Measurements from ENCODE around the gene TTC9B. TPM values are rescaled to one million over a fixed set of nuclear protein-coding genes. Genes with fewer than 3 reads are reported as not detected.

The TTC9B gene
- total and polyA plus RNA-seq, 2 experiments from 2014 or later: 0.63 to 1.0 TPM

DNA sequence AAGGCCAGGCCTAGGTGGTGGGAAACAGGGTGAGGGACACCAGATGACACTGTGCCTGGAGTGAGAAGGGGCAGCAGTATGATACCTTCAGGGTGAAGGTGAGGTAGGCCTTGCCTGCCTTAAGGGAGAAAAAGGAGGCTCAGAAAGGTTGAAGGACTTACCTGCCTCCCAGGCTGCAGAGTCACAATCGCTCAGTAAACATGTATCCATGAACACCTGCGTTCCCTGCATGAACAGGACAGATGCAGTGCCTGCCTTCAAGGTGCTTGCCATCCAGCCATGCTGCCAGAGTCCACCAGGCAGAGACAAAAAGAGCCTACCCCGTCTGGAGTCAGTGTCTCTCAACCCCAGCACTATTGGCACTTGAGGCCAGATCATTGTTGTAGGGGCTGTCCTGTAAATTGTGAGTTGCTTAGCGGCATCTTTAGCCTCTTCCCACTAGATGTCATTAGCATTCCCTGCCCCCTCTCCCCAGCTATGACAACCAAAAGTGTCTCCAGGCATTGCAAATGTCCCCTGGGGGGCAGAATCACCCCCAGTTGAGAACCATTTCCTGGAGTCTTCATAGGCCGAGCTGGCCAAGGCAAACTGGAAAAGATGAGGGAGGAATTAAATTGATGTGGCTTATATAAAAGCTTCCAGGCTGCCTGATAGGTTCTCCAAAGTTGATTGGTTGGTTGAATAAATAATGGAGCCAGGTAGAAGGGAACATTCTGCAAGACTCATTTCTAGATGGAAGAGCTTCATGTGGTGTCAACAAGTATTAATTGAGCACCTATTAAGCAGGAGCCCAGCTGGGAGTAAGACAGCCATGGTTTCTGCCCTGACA, 25.2 kb downstream of the TTC9B start:
- Mint-ChIP-seq H3K36me3 (ENCODE audit: low read depth) (no peaks in the 10 kb centered on the region; the same call in 2 of the 3 replicates), H3K4me3 (peak overlapping the region; percentile 61), H3K4me1 (peaks cover 15% of the 10 kb centered on the region), H3K27me3 (ENCODE audit: insufficient read depth, low read depth, poor library complexity) (peaks cover 14% of the 10 kb centered on the region), H3K27ac (no peak overlapping the region), H3K9me3 (no peaks in the 10 kb centered on the region)
- no peaks in the 10 kb centered on the region for H3K36me3 ChIP-seq (ENCODE audit: insufficient read depth)
- peaks cover 13% of the 10 kb centered on the region for H3K4me1 ChIP-seq (ENCODE audit: insufficient read depth)
- H3F3A ChIP-seq (replicated peaks; ENCODE audit: low read depth): 0 out of 2 replicates have a peak, but pooled peaks cover 3% of the 10 kb centered on the region
- DNase-seq (ENCODE audit: low spot score): peak; percentile 19
- H3K27me3 ChIP-seq (ENCODE audit: insufficient read depth): no peaks in the 10 kb centered on the region
- H3K4me2 ChIP-seq: peak overlapping the region; percentile 89
- no peak overlapping the region for H3K27ac ChIP-seq (ENCODE audit: low read depth)
- H3K4me3 ChIP-seq: peak overlapping the region; percentile 99
- no peak for ATAC-seq
- no peaks in the 10 kb centered on the region for H3K9me2 ChIP-seq (ENCODE audit: insufficient read depth)
- no peak overlapping the region for H2AFZ ChIP-seq
- no peaks in the 10 kb centered on the region for H4K20me1 ChIP-seq (replicated peaks; ENCODE audit: insufficient read depth)
- no peaks in the 10 kb centered on the region for H3K79me2 ChIP-seq (replicated peaks; ENCODE audit: insufficient read depth)
- TF ChIP-seq EZH2phosphoT487 (IDR thresholded peaks at IDR 0.05; ENCODE audit: unreplicated experiment) (no peak), EZH2 (IDR thresholded peaks at IDR 0.05; ENCODE audit: low read depth, unreplicated experiment) (no peak), JUNB (IDR thresholded peaks at IDR 0.05; ENCODE audit: unreplicated experiment) (no peak), STAT1 (IDR thresholded peaks at IDR 0.05; ENCODE audit: unreplicated experiment) (no peak), NANOG (IDR thresholded peaks at IDR 0.05; ENCODE audit: borderline replicate concordance) (no peak), ZNF114 (CRISPR knock-in tag; IDR thresholded peaks at IDR 0.05) (no peak), CREB1 (CRISPR knock-in tag; IDR thresholded peaks at IDR 0.05; ENCODE audit: low read depth) (no peak), ZNF331 (CRISPR knock-in tag; IDR thresholded peaks at IDR 0.05; ENCODE audit: low read depth) (no peak), POLR2AphosphoS5 (IDR thresholded peaks at IDR 0.05; ENCODE audit: low read depth) (no peak)
- TF ChIP-seq, protein P1, sequence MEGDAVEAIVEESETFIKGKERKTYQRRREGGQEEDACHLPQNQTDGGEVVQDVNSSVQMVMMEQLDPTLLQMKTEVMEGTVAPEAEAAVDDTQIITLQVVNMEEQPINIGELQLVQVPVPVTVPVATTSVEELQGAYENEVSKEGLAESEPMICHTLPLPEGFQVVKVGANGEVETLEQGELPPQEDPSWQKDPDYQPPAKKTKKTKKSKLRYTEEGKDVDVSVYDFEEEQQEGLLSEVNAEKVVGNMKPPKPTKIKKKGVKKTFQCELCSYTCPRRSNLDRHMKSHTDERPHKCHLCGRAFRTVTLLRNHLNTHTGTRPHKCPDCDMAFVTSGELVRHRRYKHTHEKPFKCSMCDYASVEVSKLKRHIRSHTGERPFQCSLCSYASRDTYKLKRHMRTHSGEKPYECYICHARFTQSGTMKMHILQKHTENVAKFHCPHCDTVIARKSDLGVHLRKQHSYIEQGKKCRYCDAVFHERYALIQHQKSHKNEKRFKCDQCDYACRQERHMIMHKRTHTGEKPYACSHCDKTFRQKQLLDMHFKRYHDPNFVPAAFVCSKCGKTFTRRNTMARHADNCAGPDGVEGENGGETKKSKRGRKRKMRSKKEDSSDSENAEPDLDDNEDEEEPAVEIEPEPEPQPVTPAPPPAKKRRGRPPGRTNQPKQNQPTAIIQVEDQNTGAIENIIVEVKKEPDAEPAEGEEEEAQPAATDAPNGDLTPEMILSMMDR (conservative IDR thresholded peaks at IDR 0.05; ENCODE audit: low read depth in 2 of 2): no peak
- TF ChIP-seq, protein P2, sequence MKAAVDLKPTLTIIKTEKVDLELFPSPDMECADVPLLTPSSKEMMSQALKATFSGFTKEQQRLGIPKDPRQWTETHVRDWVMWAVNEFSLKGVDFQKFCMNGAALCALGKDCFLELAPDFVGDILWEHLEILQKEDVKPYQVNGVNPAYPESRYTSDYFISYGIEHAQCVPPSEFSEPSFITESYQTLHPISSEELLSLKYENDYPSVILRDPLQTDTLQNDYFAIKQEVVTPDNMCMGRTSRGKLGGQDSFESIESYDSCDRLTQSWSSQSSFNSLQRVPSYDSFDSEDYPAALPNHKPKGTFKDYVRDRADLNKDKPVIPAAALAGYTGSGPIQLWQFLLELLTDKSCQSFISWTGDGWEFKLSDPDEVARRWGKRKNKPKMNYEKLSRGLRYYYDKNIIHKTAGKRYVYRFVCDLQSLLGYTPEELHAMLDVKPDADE (IDR thresholded peaks at IDR 0.05): no peak
- TF ChIP-seq, protein P3, sequence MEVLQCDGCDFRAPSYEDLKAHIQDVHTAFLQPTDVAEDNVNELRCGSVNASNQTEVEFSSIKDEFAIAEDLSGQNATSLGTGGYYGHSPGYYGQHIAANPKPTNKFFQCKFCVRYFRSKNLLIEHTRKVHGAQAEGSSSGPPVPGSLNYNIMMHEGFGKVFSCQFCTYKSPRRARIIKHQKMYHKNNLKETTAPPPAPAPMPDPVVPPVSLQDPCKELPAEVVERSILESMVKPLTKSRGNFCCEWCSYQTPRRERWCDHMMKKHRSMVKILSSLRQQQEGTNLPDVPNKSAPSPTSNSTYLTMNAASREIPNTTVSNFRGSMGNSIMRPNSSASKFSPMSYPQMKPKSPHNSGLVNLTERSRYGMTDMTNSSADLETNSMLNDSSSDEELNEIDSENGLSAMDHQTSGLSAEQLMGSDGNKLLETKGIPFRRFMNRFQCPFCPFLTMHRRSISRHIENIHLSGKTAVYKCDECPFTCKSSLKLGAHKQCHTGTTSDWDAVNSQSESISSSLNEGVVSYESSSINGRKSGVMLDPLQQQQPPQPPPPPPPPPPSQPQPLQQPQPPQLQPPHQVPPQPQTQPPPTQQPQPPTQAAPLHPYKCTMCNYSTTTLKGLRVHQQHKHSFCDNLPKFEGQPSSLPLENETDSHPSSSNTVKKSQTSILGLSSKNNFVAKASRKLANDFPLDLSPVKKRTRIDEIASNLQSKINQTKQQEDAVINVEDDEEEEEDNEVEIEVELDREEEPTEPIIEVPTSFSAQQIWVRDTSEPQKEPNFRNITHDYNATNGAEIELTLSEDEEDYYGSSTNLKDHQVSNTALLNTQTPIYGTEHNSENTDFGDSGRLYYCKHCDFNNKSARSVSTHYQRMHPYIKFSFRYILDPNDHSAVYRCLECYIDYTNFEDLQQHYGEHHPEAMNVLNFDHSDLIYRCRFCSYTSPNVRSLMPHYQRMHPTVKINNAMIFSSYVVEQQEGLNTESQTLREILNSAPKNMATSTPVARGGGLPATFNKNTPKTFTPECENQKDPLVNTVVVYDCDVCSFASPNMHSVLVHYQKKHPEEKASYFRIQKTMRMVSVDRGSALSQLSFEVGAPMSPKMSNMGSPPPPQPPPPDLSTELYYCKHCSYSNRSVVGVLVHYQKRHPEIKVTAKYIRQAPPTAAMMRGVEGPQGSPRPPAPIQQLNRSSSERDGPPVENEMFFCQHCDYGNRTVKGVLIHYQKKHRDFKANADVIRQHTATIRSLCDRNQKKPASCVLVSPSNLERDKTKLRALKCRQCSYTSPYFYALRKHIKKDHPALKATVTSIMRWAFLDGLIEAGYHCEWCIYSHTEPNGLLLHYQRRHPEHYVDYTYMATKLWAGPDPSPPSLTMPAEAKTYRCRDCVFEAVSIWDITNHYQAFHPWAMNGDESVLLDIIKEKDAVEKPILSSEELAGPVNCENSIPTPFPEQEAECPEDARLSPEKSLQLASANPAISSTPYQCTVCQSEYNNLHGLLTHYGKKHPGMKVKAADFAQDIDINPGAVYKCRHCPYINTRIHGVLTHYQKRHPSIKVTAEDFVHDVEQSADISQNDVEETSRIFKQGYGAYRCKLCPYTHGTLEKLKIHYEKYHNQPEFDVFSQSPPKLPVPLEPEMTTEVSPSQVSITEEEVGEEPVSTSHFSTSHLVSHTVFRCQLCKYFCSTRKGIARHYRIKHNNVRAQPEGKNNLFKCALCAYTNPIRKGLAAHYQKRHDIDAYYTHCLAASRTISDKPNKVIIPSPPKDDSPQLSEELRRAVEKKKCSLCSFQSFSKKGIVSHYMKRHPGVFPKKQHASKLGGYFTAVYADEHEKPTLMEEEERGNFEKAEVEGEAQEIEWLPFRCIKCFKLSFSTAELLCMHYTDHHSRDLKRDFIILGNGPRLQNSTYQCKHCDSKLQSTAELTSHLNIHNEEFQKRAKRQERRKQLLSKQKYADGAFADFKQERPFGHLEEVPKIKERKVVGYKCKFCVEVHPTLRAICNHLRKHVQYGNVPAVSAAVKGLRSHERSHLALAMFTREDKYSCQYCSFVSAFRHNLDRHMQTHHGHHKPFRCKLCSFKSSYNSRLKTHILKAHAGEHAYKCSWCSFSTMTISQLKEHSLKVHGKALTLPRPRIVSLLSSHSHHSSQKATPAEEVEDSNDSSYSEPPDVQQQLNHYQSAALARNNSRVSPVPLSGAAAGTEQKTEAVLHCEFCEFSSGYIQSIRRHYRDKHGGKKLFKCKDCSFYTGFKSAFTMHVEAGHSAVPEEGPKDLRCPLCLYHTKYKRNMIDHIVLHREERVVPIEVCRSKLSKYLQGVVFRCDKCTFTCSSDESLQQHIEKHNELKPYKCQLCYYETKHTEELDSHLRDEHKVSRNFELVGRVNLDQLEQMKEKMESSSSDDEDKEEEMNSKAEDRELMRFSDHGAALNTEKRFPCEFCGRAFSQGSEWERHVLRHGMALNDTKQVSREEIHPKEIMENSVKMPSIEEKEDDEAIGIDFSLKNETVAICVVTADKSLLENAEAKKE (CRISPR knock-in tag; IDR thresholded peaks at IDR 0.05): no peak
- TF ChIP-seq, protein P4, sequence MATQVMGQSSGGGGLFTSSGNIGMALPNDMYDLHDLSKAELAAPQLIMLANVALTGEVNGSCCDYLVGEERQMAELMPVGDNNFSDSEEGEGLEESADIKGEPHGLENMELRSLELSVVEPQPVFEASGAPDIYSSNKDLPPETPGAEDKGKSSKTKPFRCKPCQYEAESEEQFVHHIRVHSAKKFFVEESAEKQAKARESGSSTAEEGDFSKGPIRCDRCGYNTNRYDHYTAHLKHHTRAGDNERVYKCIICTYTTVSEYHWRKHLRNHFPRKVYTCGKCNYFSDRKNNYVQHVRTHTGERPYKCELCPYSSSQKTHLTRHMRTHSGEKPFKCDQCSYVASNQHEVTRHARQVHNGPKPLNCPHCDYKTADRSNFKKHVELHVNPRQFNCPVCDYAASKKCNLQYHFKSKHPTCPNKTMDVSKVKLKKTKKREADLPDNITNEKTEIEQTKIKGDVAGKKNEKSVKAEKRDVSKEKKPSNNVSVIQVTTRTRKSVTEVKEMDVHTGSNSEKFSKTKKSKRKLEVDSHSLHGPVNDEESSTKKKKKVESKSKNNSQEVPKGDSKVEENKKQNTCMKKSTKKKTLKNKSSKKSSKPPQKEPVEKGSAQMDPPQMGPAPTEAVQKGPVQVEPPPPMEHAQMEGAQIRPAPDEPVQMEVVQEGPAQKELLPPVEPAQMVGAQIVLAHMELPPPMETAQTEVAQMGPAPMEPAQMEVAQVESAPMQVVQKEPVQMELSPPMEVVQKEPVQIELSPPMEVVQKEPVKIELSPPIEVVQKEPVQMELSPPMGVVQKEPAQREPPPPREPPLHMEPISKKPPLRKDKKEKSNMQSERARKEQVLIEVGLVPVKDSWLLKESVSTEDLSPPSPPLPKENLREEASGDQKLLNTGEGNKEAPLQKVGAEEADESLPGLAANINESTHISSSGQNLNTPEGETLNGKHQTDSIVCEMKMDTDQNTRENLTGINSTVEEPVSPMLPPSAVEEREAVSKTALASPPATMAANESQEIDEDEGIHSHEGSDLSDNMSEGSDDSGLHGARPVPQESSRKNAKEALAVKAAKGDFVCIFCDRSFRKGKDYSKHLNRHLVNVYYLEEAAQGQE (IDR thresholded peaks at IDR 0.05; ENCODE audit: unreplicated experiment): no peak
